Measurements from ENCODE around the gene GGTA1. TPM values are rescaled to one million over a fixed set of nuclear protein-coding genes. Genes with fewer than 3 reads are reported as not detected.

The GGTA1 gene
- polyA plus RNA-seq, 1 donor from 2014 or later, result not detected

GRCh38 chr9:121451586-121451985 is 48.1 kb downstream of the GGTA1 start:
- Histone ChIP-seq H3K9ac (ENCODE audit: low read length) (no peak overlapping the region), H3K9me2 (ENCODE audit: insufficient read depth, low read length) (no peaks in the 10 kb centered on the region), H3F3A (ENCODE audit: insufficient read depth, low read length, poor library complexity, severe bottlenecking) (no peaks in the 10 kb centered on the region), H2AFZ (ENCODE audit: low read depth, low read length) (no peak overlapping the region), H3K79me2 (replicated peaks; ENCODE audit: insufficient read depth, low read length) (no peaks in the 10 kb centered on the region), H3K27me3 (ENCODE audit: insufficient read depth, low read depth, low read length) (no peaks in the 10 kb centered on the region), H3K36me3 (ENCODE audit: insufficient read depth, low read length) (no peaks in the 10 kb centered on the region), H4K20me1 (ENCODE audit: insufficient read depth) (no peaks in the 10 kb centered on the region), H3K27ac (ENCODE audit: low read length) (no peak overlapping the region), H3K4me3 (ENCODE audit: low read length) (no peak overlapping the region), H3K4me2 (ENCODE audit: low read length) (no peak overlapping the region), H3K9me3 (ENCODE audit: low read length) (no peaks in the 10 kb centered on the region)
- TF ChIP-seq EZH2 (IDR thresholded peaks at IDR 0.05; ENCODE audit: borderline replicate concordance, insufficient read depth, low read length, poor library complexity, severe bottlenecking) (no peak), REST (IDR thresholded peaks at IDR 0.05; ENCODE audit: borderline replicate concordance) (no peak), POLR2AphosphoS5 (IDR thresholded peaks at IDR 0.05) (no peak), EP300 (conservative IDR thresholded peaks at IDR 0.05; ENCODE audit: poor library complexity, severe bottlenecking) (no peak), TAF1 (IDR thresholded peaks at IDR 0.05; ENCODE audit: low read depth) (no peak), RAD21 (conservative IDR thresholded peaks at IDR 0.05) (no peak), MXI1 (conservative IDR thresholded peaks at IDR 0.05; ENCODE audit: poor library complexity, severe bottlenecking) (no peak), SMC3 (conservative IDR thresholded peaks at IDR 0.05; ENCODE audit: poor library complexity) (no peak)
- TF ChIP-seq, protein P1, sequence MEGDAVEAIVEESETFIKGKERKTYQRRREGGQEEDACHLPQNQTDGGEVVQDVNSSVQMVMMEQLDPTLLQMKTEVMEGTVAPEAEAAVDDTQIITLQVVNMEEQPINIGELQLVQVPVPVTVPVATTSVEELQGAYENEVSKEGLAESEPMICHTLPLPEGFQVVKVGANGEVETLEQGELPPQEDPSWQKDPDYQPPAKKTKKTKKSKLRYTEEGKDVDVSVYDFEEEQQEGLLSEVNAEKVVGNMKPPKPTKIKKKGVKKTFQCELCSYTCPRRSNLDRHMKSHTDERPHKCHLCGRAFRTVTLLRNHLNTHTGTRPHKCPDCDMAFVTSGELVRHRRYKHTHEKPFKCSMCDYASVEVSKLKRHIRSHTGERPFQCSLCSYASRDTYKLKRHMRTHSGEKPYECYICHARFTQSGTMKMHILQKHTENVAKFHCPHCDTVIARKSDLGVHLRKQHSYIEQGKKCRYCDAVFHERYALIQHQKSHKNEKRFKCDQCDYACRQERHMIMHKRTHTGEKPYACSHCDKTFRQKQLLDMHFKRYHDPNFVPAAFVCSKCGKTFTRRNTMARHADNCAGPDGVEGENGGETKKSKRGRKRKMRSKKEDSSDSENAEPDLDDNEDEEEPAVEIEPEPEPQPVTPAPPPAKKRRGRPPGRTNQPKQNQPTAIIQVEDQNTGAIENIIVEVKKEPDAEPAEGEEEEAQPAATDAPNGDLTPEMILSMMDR (IDR thresholded peaks at IDR 0.05; ENCODE audit: poor library complexity, severe bottlenecking), result no peak

DNA sequence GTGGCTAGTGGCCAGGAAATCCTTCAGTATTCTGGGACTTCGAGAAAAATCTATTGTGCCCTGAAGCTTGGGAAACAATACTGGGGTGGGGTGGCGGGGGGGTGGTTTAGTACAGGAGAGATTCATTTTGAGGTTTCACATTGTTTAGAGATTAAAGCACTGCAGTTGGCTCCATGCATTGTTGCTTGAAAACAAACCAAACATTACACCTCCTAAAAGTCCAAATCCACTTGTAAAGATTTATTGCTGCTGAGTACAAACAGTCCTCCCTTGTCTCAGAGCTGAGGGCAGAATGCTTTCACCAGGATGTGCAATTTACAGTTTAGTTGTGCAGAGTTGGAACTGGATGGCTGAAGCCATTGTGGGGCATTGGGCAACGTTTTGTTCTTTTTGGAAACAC is 49.4 kb downstream of the GGTA1 start:
- TF ChIP-seq EZH2 (IDR thresholded peaks at IDR 0.05; ENCODE audit: borderline replicate concordance, insufficient read depth, low read length, poor library complexity, severe bottlenecking), result no peak
- TF ChIP-seq EP300 (conservative IDR thresholded peaks at IDR 0.05; ENCODE audit: poor library complexity, severe bottlenecking), result no peak
- TF ChIP-seq RAD21 (conservative IDR thresholded peaks at IDR 0.05), result no peak
- no peak for TF ChIP-seq SMC3 (conservative IDR thresholded peaks at IDR 0.05; ENCODE audit: poor library complexity)
- TF ChIP-seq, protein P1 (IDR thresholded peaks at IDR 0.05; ENCODE audit: poor library complexity, severe bottlenecking), result no peak
- TF ChIP-seq POLR2AphosphoS5 (IDR thresholded peaks at IDR 0.05), result no peak
- no peak for TF ChIP-seq TAF1 (IDR thresholded peaks at IDR 0.05; ENCODE audit: low read depth)
- TF ChIP-seq MXI1 (conservative IDR thresholded peaks at IDR 0.05; ENCODE audit: poor library complexity, severe bottlenecking), result no peak
- TF ChIP-seq REST (IDR thresholded peaks at IDR 0.05; ENCODE audit: borderline replicate concordance), result no peak
- no peak overlapping the region for H3K9ac ChIP-seq (ENCODE audit: low read length)
- no peak overlapping the region for H2AFZ ChIP-seq (ENCODE audit: low read depth, low read length)

More for the DNA sequence above, 49.4 kb downstream of the GGTA1 start:
- no peak overlapping the region for H3K4me2 ChIP-seq (ENCODE audit: low read length)
- no peaks in the 10 kb centered on the region for H4K20me1 ChIP-seq (ENCODE audit: insufficient read depth)
- no peaks in the 10 kb centered on the region for H3K9me3 ChIP-seq (ENCODE audit: low read length)
- H3K27me3 ChIP-seq (ENCODE audit: insufficient read depth, low read depth, low read length), result no peaks in the 10 kb centered on the region
- H3K4me3 ChIP-seq (ENCODE audit: low read length), result no peak overlapping the region
- no peak overlapping the region for H3K27ac ChIP-seq (ENCODE audit: low read length)
- H3K9me2 ChIP-seq (ENCODE audit: insufficient read depth, low read length), result no peaks in the 10 kb centered on the region
- H3F3A ChIP-seq (ENCODE audit: insufficient read depth, low read length, poor library complexity, severe bottlenecking), result no peaks in the 10 kb centered on the region
- no peaks in the 10 kb centered on the region for H3K36me3 ChIP-seq (ENCODE audit: insufficient read depth, low read length)
- H3K79me2 ChIP-seq (replicated peaks; ENCODE audit: insufficient read depth, low read length), result no peaks in the 10 kb centered on the region

Data from neural cell (in vitro differentiated cells).